Tibial artery (tissue), 4 donors: ENCODE data around the gene PRKCQ.
A peak's percentile ranks its signal among the peaks of the same experiment; 100 is the strongest.
"Not testable (repeated sequence)": the region's sequence is repeated elsewhere in the genome, so short reads cannot be mapped to it uniquely, and the experiment has no call there.

Experiments used
- DNase-seq, 2 donors: peaks; one replicate each; pipeline ENCODE4 v3.0.0-alpha.2; 2019
- H3K27ac ChIP-seq, 2 donors: fragments of 200-600 bp; sonication (generic) in 1 of 2; 1 replicate in 1 of 2; 2 replicates in 1 of 2; pipeline ENCODE4 v1.5.1; 2018 to 2019; ENCODE audit warnings: mild to moderate bottlenecking in 1 of 2
- H3K27me3 ChIP-seq, 2 donors: fragments of 200-600 bp; sonication (generic) in 1 of 2; one replicate each; pipeline versions ENCODE4 v1.5.1 to v1.6.0; 2016 to 2019
- H3K36me3 ChIP-seq, 3 donors: fragments of 200-600 bp; sonication (generic) in 2 of 3; one replicate each; pipeline ENCODE4 v1.5.1; 2016 to 2019; ENCODE audit warnings: mild to moderate bottlenecking in 2 of 3
- H3K4me1 ChIP-seq, 4 donors: fragments of 200-600 bp; sonication (generic) in 2 of 4; 1 replicate in 3 of 4; 2 replicates in 1 of 4; pipeline ENCODE4 v1.5.1; 2016 to 2019
- H3K4me3 ChIP-seq, 2 donors: fragments of 200-600 bp; sonication (generic) in 1 of 2; 1 replicate in 1 of 2; 2 replicates in 1 of 2; pipeline ENCODE4 v1.5.1; 2018 to 2019; ENCODE audit warnings: mild to moderate bottlenecking in 2 of 2
- H3K9me3 ChIP-seq, 3 donors: fragments of 200-600 bp; sonication (generic) in 1 of 3; one replicate each; pipeline ENCODE4 v1.5.1; 2016 to 2019
- intact Hi-C: fragments of 100-400 bp; cut with DNase I; formaldehyde crosslinking; loops from one replicate; pipeline ENCODE4 v1.15.0; 2023; ENCODE audit warnings: low total_unique reads
- TF ChIP-seq, protein P1 (sequence below), 2 experiments: fragments of 200-600 bp in 1 of 2; fragments of 450-650 bp in 1 of 2; IDR thresholded peaks; one replicate each; pipeline ENCODE4 v1.5.1; 2017 to 2019; ENCODE audit warnings: antibody characterized with exemption in 2 of 2, mild to moderate bottlenecking in 1 of 2, moderate library complexity in 1 of 2

The PRKCQ gene

DNA sequence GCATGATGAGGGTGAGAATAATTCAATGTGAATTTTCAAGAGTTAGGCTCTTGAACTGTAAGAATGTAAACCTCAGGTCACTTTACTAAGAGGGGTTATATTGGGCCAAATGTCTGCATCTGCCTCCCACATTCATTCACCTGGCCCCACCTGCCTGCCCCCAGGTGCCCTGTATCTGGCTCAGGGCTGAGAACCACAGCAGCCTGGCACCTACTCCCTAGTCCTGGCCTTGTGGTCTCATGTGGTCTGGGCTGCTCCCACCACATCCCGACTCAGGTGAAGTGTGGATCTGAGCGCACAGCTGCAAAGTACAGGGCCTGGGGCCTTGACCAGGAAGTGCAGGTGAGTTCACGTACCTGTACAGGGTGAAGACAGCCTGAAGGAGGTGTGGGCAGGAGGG lies 195.2 kb downstream of the PRKCQ start:
- H3K27me3 ChIP-seq: no peaks in the 10 kb centered on the region
- H3K27ac ChIP-seq: no peak overlapping the region
- DNase-seq: no peak
- peaks cover 0 to 8% (median 0%) of the 10 kb centered on the region in 3 donors for H3K9me3 ChIP-seq
- H3K36me3 ChIP-seq: no peaks in the 10 kb centered on the region
- H3K4me3 ChIP-seq: no peak overlapping the region
- H3K4me1 ChIP-seq: peaks cover 0 to 29% (median 16%) of the 10 kb centered on the region in 4 donors
- intact Hi-C loops: no loop called here
- TF ChIP-seq, protein P1, sequence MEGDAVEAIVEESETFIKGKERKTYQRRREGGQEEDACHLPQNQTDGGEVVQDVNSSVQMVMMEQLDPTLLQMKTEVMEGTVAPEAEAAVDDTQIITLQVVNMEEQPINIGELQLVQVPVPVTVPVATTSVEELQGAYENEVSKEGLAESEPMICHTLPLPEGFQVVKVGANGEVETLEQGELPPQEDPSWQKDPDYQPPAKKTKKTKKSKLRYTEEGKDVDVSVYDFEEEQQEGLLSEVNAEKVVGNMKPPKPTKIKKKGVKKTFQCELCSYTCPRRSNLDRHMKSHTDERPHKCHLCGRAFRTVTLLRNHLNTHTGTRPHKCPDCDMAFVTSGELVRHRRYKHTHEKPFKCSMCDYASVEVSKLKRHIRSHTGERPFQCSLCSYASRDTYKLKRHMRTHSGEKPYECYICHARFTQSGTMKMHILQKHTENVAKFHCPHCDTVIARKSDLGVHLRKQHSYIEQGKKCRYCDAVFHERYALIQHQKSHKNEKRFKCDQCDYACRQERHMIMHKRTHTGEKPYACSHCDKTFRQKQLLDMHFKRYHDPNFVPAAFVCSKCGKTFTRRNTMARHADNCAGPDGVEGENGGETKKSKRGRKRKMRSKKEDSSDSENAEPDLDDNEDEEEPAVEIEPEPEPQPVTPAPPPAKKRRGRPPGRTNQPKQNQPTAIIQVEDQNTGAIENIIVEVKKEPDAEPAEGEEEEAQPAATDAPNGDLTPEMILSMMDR (IDR thresholded peaks at IDR 0.05): no peak

DNA sequence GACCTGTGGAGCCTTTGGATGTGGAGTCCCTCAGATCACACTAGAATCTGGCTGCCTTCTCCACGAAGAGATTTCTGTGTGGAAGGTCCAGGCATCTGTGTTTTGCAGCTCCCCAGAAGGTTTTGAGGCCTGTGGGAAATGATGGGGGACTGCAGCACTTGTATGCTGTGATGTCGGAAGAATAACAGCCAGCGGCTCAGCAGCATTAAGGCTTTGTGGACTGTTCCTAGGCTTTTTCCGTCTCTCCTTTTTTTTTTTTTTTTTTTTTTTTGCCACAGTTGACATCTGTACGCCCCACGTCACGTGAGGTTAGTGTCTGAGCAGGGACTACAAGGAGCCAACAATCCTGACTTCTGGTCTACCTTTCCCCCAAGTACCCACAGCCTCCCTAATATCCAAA lies 196.0 kb downstream of the PRKCQ start:
- Histone ChIP-seq H3K4me3 (no peak overlapping the region), H3K4me1 (peaks cover 0 to 29% (median 16%) of the 10 kb centered on the region in 4 donors), H3K9me3 (peaks cover 0 to 4% (median 0%) of the 10 kb centered on the region in 3 donors), H3K36me3 (no peaks in the 10 kb centered on the region), H3K27ac (peak overlapping the region in 1 of 2 donors; percentile 68), H3K27me3 (no peaks in the 10 kb centered on the region)
- no peak for DNase-seq
- intact Hi-C loops: no loop called here
- TF ChIP-seq, protein P1 (IDR thresholded peaks at IDR 0.05): no peak

DNA sequence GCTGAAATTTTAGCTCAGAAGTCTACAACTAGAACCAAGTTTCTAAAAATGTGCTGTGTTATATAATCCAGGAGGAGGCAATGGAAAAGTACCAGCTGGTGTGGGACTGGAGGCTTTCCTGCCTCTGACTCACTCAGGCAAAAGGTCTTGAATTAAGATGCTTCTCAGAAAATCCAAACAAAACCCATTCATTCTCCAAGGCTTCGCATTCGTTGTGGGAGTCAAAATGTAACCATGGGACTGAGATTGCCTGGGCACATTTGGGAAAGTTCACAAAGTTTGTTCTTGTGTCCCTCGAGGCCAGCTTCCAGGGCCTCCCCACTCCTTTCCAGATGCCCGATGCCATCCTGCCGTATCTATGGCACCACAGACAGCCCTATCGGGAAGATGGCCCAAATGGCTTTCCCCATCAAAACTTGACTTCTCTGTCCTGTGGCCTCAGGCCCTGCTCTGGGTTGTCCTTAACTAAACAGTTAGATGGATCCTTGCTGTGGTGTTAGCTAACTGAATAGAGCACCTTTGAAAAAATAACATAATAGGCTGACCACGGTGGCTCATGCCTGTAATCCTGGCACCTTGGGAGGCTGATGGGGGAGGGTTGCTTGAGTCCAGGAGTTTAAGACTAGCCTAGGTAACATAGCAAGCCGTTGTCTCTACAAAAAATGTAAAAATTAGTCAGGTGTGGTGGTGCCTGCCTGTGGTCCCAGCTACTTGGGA lies 196.8 kb downstream of the PRKCQ start:
- intact Hi-C loops: no loop called here
- Histone ChIP-seq H3K27me3 (no peaks in the 10 kb centered on the region), H3K9me3 (no peaks in the 10 kb centered on the region), H3K27ac (peak overlapping the region; percentile 58 to 68), H3K4me1 (peaks cover 0 to 29% (median 16%) of the 10 kb centered on the region in 4 donors), H3K36me3 (no peaks in the 10 kb centered on the region), H3K4me3 (no peak overlapping the region)
- no peak for DNase-seq
- TF ChIP-seq, protein P1 (IDR thresholded peaks at IDR 0.05): no peak

DNA sequence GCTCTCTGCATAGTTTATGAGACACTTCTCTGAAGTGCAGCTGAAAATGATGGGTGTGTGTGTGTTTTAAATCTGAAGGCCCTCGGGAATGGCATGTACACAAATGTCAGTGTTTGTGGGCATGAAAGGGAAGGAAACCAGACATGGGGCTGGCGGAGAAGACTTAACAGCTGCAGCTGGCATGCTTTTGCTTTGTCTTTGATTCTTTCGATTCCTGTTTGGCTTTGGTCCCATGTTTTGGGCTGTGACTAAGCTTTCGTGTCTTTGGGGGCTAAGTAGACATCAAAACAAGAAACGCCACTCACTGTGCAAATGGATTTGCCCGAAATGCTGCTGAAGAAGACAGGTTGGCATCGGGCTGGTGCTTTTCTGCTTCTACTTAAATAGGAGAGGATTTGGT lies 198.0 kb downstream of the PRKCQ start:
- Histone ChIP-seq H3K4me1 (peaks cover 0 to 29% (median 16%) of the 10 kb centered on the region in 4 donors), H3K27me3 (no peaks in the 10 kb centered on the region), H3K36me3 (no peaks in the 10 kb centered on the region), H3K27ac (peak overlapping the region; percentile 58 to 68), H3K4me3 (no peak overlapping the region), H3K9me3 (no peaks in the 10 kb centered on the region)
- TF ChIP-seq, protein P1 (IDR thresholded peaks at IDR 0.05): no peak
- intact Hi-C loops: no loop called here
- DNase-seq: no peak

DNA sequence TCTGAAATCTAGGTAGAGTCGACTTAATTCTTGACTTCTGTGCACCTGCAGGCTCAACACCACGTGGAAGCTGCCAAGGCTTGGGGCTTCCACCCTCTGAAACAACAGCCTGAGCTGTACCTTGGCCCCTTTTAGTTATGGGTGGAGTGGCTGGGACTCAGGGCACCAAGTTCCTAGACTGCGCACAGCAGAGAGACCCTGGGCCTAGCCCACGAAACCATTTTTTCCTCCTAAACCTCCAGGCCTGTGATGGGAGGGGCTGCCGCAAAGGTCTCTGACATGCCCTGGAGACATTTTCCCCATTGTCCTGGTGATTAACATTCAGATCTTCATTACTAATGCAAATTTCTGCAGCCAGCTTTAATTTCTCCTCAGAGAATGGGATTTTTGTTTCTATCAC lies 199.6 kb downstream of the PRKCQ start:
- intact Hi-C loops, H3K36me3 ChIP-seq, H3K27ac ChIP-seq, H3K9me3 ChIP-seq, H3K27me3 ChIP-seq, H3K4me3 ChIP-seq, DNase-seq: not testable (repeated sequence)
- H3K4me1 ChIP-seq: peaks cover 0 to 29% (median 16%) of the 10 kb centered on the region in 4 donors

DNA sequence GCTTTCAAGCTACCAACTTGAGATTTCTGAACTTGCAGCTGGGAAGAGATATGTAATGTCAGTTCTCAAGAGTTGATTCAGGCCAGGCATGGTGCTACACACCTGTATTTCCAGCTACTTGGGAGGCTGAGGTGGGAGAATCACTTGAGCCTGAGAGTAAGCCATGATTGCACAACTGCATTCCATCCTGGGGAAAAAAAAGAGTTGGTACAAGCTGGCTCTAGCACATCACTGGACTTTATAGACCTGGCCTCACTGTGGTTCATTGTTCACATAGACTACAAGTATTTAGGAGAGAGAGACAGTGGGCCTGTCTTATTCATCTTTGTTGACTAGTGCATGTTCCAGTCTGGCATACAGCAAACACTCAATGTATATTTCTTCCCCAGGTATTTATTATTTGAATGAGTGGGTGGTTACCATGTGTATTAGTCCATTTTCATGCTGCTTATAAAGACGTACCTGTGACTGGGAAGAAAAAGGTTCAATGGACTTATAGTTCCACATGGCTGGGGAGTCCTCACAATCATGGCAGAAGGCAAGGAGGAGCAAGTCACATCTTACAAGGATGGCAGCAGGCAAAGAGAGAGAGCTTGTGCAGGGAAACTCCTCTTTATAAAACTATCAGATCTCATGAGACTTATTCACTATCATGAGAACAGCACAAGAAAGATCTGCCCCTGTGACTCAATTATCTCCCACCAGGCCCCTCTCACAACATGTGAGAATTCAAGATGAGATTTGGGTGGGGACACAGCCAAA lies 200.9 kb downstream of the PRKCQ start:
- H3K4me1 ChIP-seq: peaks cover 0 to 29% (median 16%) of the 10 kb centered on the region in 4 donors
- no peaks in the 10 kb centered on the region for H3K9me3 ChIP-seq
- intact Hi-C loops: no loop called here
- TF ChIP-seq, protein P1 (IDR thresholded peaks at IDR 0.05): no peak
- DNase-seq: no peak
- H3K36me3 ChIP-seq: no peaks in the 10 kb centered on the region
- no peak overlapping the region for H3K27ac ChIP-seq
- H3K4me3 ChIP-seq: no peak overlapping the region
- no peaks in the 10 kb centered on the region for H3K27me3 ChIP-seq
